Hepatocyte (in vitro differentiated cells): ENCODE measurements around the gene RABGAP1L. TPM values are rescaled to one million over a fixed set of nuclear protein-coding genes. Genes with fewer than 3 reads are reported as not detected.

Experiments
- DNase-seq: peaks from one replicate; pipeline ENCODE4 v3.0.0-alpha.2; 2016; ENCODE audit warnings: low spot score
- H2AFZ ChIP-seq: fragments of 200-600 bp; sonication (generic); 2 replicates; pipeline ENCODE4 v1.6.0; 2016; ENCODE audit warnings: antibody characterized with exemption, mild to moderate bottlenecking
- H3K27ac ChIP-seq: fragments of 200-600 bp; sonication (generic); 2 replicates; pipeline ENCODE4 v1.5.1; 2016; ENCODE audit warnings: mild to moderate bottlenecking
- H3K27me3 ChIP-seq: fragments of 200-600 bp; sonication (generic); 2 replicates; pipeline ENCODE4 v1.6.1; 2016
- H3K36me3 ChIP-seq: fragments of 200-600 bp; sonication (generic); replicated peaks from 2 replicates; pipeline ENCODE4 v1.5.1; 2016; ENCODE audit warnings: low read depth; ENCODE audit not compliant: insufficient read depth
- H3K4me1 ChIP-seq: fragments of 200-600 bp; sonication (generic); 2 replicates; pipeline ENCODE4 v1.5.1; 2016; ENCODE audit warnings: mild to moderate bottlenecking, moderate library complexity; ENCODE audit not compliant: insufficient read depth
- H3K4me2 ChIP-seq: fragments of 200-600 bp; sonication (generic); 2 replicates; pipeline ENCODE4 v1.6.0; 2016
- H3K4me3 ChIP-seq: fragments of 200-600 bp; sonication (generic); 2 replicates; pipeline ENCODE4 v1.5.1; 2016; ENCODE audit warnings: mild to moderate bottlenecking
- H3K79me2 ChIP-seq: fragments of 200-600 bp; sonication (generic); 2 replicates; pipeline ENCODE4 v1.6.0; 2017; ENCODE audit warnings: mild to moderate bottlenecking
- H3K9me2 ChIP-seq: fragments of 200-600 bp; sonication (generic); replicated peaks from 2 replicates; pipeline ENCODE4 v1.6.0; 2017; ENCODE audit warnings: mild to moderate bottlenecking; ENCODE audit not compliant: insufficient read depth
- H3K9me3 ChIP-seq: fragments of 200-600 bp; sonication (generic); 2 replicates; pipeline ENCODE4 v1.5.1; 2016; ENCODE audit warnings: low read depth, mild to moderate bottlenecking
- H4K20me1 ChIP-seq: fragments of 200-600 bp; sonication (generic); 2 replicates; pipeline ENCODE4 v1.6.0; 2016; ENCODE audit warnings: mild to moderate bottlenecking; ENCODE audit not compliant: insufficient read depth, poor library complexity, severe bottlenecking
- EZH2 ChIP-seq: fragments of 200-600 bp; sonication (generic); IDR thresholded peaks from 2 replicates; pipeline ENCODE4 v1.6.1; 2016; ENCODE audit warnings: antibody characterized with exemption, mild to moderate bottlenecking, borderline replicate concordance
- EZH2phosphoT487 ChIP-seq: fragments of 200-600 bp; sonication (generic); IDR thresholded peaks from one replicate; pipeline ENCODE4 v1.6.1; 2018; ENCODE audit warnings: antibody characterized with exemption, mild to moderate bottlenecking, low read depth, moderate library complexity; ENCODE audit not compliant: unreplicated experiment, severe bottlenecking
- WGBS: methylation state at CpG from one replicate; pipeline ENCODE4 v1.1.6; 2016; ENCODE audit warnings: low lambda C conversion rate; ENCODE audit errors: missing lambda C conversion rate; 5-methylcytosine and 5-hydroxymethylcytosine counted together
- polyA plus RNA-seq: library from polyadenylated mRNA; unstranded; fragments of >200 nt; fragmentation: Nextera tagmentation; extraction: Ambion mirVana; gene quantifications from 2 replicates; pipeline ENCODE4 v1.2.1, GENCODE V29; 2016
- total RNA-seq: library from RNA; depleted of rRNA; stranded (reverse); fragments of >200 nt; gene quantifications from 2 replicates; pipeline ENCODE4 v1.2.3, GENCODE V29; 2014
- TF ChIP-seq, protein P1 (sequence below): fragments of 200-600 bp; sonication (generic); IDR thresholded peaks from 2 replicates; pipeline ENCODE4 v1.5.1; 2016; ENCODE audit warnings: antibody characterized with exemption, mild to moderate bottlenecking; ENCODE audit not compliant: poor library complexity

RABGAP1L gene
- total and polyA plus RNA-seq, 2 experiments from 2014 or later = 15.0 to 41.8 TPM

DNA sequence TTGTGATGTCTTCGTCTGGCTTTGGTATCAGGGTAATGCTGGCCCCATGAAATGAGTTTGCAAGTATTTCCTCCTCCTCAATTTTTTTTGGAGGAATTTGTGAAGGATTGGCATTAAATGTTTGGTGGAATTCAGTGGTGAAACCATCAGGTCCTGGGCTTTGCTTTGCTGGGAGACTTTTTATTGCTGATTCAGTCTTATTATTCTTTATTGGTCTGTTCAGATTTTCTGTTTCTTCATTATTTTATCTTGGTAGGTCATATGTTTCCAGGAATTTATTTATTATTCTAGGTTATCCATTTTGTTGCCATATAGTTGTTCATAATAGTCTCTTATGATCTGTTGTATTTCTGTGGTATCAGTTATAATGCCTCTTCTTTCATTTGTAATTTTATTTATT, 126.7 kb downstream of the RABGAP1L start:
- Histone ChIP-seq H3K79me2 (no peaks in the 10 kb centered on the region), H3K27me3 (no peaks in the 10 kb centered on the region), H3K9me3 (no peaks in the 10 kb centered on the region), H3K27ac (no peak overlapping the region), H3K4me2 (no peak overlapping the region), H3K4me3 (no peak overlapping the region), H3K4me1 (no peaks in the 10 kb centered on the region), H3K36me3 (no peaks in the 10 kb centered on the region), H3K9me2 (no peaks in the 10 kb centered on the region), H4K20me1 (no peaks in the 10 kb centered on the region), H2AFZ (no peak overlapping the region)
- 96% methylated on average over 1 of the region's 1 CpG for whole genome bisulfite sequencing
- no peak for DNase-seq
- TF ChIP-seq, protein P1, sequence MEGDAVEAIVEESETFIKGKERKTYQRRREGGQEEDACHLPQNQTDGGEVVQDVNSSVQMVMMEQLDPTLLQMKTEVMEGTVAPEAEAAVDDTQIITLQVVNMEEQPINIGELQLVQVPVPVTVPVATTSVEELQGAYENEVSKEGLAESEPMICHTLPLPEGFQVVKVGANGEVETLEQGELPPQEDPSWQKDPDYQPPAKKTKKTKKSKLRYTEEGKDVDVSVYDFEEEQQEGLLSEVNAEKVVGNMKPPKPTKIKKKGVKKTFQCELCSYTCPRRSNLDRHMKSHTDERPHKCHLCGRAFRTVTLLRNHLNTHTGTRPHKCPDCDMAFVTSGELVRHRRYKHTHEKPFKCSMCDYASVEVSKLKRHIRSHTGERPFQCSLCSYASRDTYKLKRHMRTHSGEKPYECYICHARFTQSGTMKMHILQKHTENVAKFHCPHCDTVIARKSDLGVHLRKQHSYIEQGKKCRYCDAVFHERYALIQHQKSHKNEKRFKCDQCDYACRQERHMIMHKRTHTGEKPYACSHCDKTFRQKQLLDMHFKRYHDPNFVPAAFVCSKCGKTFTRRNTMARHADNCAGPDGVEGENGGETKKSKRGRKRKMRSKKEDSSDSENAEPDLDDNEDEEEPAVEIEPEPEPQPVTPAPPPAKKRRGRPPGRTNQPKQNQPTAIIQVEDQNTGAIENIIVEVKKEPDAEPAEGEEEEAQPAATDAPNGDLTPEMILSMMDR = no peak
- TF ChIP-seq EZH2phosphoT487 (no peak), EZH2 (no peak)

DNA sequence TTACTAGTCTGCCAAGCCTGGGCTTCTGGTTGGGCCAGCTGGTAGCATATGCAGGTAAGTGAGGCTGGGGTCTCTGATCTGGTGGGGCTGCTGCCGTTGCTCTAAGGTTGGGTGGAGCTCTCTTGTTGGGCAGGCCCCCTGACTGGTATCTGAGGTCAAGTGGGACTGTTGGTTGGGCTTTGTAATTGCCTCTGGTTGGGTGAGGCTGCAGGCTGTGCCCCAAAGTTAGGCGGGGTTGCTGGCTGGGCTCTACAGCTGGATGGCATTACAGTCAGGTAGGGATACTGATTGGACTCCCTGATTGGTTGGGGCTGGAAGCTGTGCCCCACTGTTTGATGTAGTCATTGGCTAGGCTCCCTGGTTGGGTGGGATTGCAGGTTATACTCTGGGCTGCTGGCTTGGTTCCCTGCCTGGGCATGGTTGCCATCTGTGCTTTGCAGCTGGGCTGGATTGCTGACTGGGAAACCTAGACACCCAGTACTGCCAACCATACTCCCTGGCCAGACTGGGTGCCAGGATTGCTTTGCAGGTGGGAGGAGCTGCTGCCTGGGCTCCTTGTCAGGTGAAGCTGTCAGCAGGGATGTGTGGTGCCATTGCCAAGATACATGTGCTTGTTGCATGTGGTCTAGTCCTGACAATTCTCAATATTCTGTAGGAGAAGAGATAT, 130.5 kb downstream of the RABGAP1L start:
- Histone ChIP-seq H3K27me3 (no peaks in the 10 kb centered on the region), H3K9me3 (no peaks in the 10 kb centered on the region), H2AFZ (no peak overlapping the region), H3K4me2 (no peak overlapping the region), H3K27ac (no peak overlapping the region), H3K79me2 (no peaks in the 10 kb centered on the region), H3K4me1 (no peaks in the 10 kb centered on the region), H4K20me1 (no peaks in the 10 kb centered on the region), H3K4me3 (no peak overlapping the region), H3K9me2 (no peaks in the 10 kb centered on the region), H3K36me3 (no peaks in the 10 kb centered on the region)
- no peak for DNase-seq
- TF ChIP-seq EZH2 (no peak), EZH2phosphoT487 (no peak)
- TF ChIP-seq, protein P1 = no peak
- WGBS = 66% methylated on average over 2 of the region's 2 CpGs

DNA sequence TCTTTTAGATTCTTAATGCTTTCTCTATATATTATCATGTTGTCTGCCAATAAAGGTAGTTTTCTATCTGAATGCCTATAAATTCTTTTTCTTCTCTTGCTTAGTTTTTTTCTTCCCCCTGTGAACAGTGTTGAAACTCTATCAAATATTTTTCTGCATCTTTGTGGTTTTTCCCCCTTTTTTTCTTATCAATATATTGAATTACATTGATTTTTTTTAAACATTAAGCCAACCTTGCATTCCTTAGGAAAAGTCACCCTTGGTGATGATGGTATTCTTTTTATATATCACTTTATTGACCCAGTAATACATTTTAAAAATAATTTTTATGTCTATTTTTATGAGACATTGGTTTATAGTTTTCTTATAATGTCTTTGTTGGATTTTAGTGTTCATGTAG, 131.7 kb downstream of the RABGAP1L start:
- TF ChIP-seq EZH2 (no peak), EZH2phosphoT487 (no peak)
- TF ChIP-seq, protein P1 = no peak
- Histone ChIP-seq H3K36me3 (no peaks in the 10 kb centered on the region), H3K9me3 (no peaks in the 10 kb centered on the region)

More for the DNA sequence above, 131.7 kb downstream of the RABGAP1L start:
- Histone ChIP-seq H3K79me2 (no peaks in the 10 kb centered on the region), H3K9me2 (no peaks in the 10 kb centered on the region), H2AFZ (no peak overlapping the region), H3K4me3 (no peak overlapping the region), H4K20me1 (no peaks in the 10 kb centered on the region), H3K4me2 (no peak overlapping the region), H3K4me1 (no peaks in the 10 kb centered on the region), H3K27ac (no peak overlapping the region), H3K27me3 (no peaks in the 10 kb centered on the region)
- DNase-seq = no peak
